Ishikawa (cell line): ENCODE data around the gene NPTX2.
A peak's percentile ranks its signal among the peaks of the same experiment; 100 is the strongest.

Source experiments
- CEBPB ChIP-seq: IDR thresholded peaks from 2 replicates; pipeline ENCODE4 v1.6.1; 2012
- CREB1 ChIP-seq: IDR thresholded peaks from 2 replicates; pipeline ENCODE4 v1.6.1; 2012; ENCODE audit warnings: low read depth
- EGR1 ChIP-seq: IDR thresholded peaks from 2 replicates; pipeline ENCODE4 v1.6.1; 2012
- EP300 ChIP-seq: IDR thresholded peaks from 2 replicates; pipeline ENCODE4 v1.6.1; 2012; ENCODE audit warnings: borderline replicate concordance
- FOXM1 ChIP-seq: IDR thresholded peaks from 2 replicates; pipeline ENCODE4 v1.6.1; 2012; ENCODE audit warnings: low read depth, borderline replicate concordance
- NFIC ChIP-seq: IDR thresholded peaks from 2 replicates; pipeline ENCODE4 v1.6.1; 2012
- RAD21 ChIP-seq: IDR thresholded peaks from 2 replicates; pipeline ENCODE4 v1.6.1; 2012; ENCODE audit warnings: low read depth
- TAF1 ChIP-seq: IDR thresholded peaks from 2 replicates; pipeline ENCODE4 v1.6.1; 2012; ENCODE audit warnings: low read depth, mild to moderate bottlenecking
- TCF12 ChIP-seq: IDR thresholded peaks from 2 replicates; pipeline ENCODE4 v1.6.1; 2012; ENCODE audit warnings: low read depth
- TEAD4 ChIP-seq: IDR thresholded peaks from 2 replicates; pipeline ENCODE4 v1.6.1; 2012
- YY1 ChIP-seq: IDR thresholded peaks from 2 replicates; pipeline ENCODE4 v1.6.1; 2012; ENCODE audit warnings: low read depth
- ZBTB7A ChIP-seq: IDR thresholded peaks from 2 replicates; pipeline ENCODE4 v1.6.1; 2012; ENCODE audit warnings: low read depth
- TF ChIP-seq, protein P1 (sequence below): IDR thresholded peaks from 2 replicates; pipeline ENCODE4 v1.6.1; 2012; ENCODE audit warnings: low read depth, mild to moderate bottlenecking
- TF ChIP-seq, protein P2 (sequence below): IDR thresholded peaks from 2 replicates; pipeline ENCODE4 v1.6.1; 2012
- TF ChIP-seq, protein P3 (sequence below): IDR thresholded peaks from 2 replicates; pipeline ENCODE4 v1.6.1; 2012

Gene NPTX2

DNA sequence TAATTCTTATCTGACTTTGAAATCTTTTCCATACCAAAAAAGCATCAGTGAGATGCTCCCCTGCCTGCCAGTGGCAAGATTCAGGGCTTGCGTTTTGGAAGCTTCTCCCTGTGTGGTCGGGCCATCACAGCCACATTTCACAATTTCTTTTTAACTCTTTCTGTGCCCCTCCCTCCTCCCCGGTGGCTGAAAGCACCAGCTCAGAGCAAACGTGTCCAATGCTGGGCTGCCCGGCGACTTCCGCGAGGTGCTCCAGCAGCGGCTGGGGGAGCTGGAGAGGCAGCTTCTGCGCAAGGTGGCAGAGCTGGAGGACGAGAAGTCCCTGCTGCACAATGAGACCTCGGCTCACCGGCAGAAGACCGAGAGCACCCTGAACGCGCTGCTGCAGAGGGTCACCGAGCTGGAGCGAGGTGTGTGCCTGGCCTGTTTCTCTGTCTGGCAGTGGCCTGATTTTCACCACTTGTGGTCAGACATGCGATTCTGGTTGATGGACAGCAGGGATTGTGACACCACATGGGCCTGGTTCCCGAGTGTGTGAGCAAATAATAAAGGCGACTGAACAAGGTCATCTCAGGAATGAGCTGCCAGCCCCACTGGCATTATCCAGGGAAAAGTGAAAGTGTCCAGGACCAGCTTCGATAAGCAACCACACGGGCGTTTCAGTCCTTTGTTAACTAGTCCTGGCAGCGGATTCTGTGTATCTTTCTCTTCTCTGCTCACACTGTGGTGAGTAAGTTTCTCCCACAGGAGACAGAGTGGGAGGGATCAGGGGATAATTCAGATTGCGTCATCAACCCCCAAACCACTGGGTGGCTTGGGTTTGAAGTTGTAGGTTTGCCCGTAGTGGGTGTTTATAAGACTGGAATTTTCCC lies 2.6 kb downstream of the NPTX2 start:
- TF ChIP-seq NFIC: no peak
- no peak for TF ChIP-seq ZBTB7A

DNA sequence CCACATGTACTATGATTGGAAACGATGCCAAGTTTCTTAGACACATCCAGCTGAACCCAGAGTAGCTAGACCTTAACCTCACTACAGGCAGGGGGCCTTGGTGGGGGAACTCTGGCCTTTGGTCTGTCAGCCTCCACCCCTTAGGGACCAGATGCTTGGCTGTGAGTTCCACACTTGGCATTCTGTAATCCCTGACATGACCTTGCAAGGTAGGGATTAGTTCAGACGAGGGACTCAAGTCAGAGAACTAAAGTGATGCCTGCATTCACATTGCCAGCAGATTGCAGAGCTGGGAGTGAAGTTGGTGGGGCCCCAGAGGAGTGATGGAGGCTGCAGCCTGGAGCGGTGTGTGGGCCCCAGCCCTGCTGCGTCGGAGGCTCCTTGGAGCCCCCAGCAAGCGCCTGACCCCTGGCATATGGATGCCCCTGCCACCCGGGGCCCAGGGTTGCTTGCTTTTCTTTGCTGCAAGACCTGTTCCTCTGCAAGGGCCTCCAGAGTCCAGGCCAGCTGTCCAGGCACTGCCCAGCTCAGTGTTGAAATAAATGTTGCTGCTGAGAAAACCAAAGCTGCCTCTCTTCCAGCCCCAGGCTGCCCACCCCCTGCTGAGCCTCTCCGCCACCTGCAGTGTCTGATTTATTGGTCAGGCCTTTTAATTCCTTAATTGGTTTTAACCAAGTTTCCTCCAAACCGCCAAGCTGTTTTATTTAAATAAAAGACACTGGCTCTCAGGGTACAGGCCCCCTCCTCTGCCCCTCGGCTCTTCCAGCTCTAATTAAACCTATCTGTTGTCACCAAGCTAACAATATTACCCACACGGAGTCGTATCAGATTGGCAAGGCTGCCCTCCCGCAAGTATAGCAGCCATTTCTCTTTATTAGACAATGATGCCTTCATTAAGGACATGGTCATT lies 4.7 kb downstream of the NPTX2 start:
- TF ChIP-seq, protein P1, sequence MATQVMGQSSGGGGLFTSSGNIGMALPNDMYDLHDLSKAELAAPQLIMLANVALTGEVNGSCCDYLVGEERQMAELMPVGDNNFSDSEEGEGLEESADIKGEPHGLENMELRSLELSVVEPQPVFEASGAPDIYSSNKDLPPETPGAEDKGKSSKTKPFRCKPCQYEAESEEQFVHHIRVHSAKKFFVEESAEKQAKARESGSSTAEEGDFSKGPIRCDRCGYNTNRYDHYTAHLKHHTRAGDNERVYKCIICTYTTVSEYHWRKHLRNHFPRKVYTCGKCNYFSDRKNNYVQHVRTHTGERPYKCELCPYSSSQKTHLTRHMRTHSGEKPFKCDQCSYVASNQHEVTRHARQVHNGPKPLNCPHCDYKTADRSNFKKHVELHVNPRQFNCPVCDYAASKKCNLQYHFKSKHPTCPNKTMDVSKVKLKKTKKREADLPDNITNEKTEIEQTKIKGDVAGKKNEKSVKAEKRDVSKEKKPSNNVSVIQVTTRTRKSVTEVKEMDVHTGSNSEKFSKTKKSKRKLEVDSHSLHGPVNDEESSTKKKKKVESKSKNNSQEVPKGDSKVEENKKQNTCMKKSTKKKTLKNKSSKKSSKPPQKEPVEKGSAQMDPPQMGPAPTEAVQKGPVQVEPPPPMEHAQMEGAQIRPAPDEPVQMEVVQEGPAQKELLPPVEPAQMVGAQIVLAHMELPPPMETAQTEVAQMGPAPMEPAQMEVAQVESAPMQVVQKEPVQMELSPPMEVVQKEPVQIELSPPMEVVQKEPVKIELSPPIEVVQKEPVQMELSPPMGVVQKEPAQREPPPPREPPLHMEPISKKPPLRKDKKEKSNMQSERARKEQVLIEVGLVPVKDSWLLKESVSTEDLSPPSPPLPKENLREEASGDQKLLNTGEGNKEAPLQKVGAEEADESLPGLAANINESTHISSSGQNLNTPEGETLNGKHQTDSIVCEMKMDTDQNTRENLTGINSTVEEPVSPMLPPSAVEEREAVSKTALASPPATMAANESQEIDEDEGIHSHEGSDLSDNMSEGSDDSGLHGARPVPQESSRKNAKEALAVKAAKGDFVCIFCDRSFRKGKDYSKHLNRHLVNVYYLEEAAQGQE: no peak
- TF ChIP-seq RAD21 (no peak), CREB1 (no peak)

DNA sequence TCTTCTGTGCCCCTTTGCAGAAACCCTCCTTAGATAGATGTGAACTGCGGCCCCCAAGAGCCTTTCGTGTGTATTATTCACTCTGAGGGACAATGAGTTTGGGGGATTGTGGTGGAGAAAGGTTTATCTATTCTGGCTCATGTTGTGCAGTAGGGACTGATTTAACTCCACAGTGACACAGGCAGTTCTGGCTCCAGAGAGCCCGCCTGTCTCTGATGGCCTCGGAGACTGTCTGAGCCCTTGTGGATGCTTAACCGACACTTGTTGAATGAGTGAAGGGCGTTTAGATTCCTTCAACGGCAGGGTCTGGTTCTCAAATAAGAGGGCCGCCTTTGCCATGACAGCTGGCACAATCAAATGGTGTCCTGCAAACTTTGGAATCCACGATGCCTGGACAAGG lies 5.8 kb downstream of the NPTX2 start:
- TF ChIP-seq YY1 (no peak), TAF1 (no peak), NFIC (no peak)

DNA sequence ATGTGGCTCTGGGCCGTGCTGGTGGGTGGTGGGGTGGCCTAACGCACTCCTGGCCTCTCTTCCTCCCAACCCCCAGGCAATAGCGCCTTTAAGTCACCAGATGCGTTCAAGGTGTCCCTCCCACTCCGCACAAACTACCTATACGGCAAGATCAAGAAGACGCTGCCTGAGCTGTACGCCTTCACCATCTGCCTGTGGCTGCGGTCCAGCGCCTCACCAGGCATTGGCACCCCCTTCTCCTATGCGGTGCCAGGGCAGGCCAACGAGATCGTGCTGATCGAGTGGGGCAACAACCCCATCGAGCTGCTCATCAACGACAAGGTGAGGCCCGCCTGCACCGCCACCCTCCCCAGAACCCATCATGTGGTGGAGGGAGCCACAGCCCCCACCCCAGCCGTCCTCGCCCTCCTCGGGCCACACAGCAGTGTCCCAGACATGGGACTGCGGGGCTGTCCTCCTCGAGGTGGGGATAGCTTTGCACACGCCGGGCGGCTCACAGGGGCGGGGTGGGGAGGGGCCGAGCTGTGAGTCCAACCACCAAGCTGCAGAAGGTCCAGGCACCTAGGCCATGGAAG lies 7.8 kb downstream of the NPTX2 start:
- TF ChIP-seq, protein P1: peak; percentile 55
- TF ChIP-seq, protein P2, sequence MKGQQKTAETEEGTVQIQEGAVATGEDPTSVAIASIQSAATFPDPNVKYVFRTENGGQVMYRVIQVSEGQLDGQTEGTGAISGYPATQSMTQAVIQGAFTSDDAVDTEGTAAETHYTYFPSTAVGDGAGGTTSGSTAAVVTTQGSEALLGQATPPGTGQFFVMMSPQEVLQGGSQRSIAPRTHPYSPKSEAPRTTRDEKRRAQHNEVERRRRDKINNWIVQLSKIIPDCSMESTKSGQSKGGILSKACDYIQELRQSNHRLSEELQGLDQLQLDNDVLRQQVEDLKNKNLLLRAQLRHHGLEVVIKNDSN: no peak

DNA sequence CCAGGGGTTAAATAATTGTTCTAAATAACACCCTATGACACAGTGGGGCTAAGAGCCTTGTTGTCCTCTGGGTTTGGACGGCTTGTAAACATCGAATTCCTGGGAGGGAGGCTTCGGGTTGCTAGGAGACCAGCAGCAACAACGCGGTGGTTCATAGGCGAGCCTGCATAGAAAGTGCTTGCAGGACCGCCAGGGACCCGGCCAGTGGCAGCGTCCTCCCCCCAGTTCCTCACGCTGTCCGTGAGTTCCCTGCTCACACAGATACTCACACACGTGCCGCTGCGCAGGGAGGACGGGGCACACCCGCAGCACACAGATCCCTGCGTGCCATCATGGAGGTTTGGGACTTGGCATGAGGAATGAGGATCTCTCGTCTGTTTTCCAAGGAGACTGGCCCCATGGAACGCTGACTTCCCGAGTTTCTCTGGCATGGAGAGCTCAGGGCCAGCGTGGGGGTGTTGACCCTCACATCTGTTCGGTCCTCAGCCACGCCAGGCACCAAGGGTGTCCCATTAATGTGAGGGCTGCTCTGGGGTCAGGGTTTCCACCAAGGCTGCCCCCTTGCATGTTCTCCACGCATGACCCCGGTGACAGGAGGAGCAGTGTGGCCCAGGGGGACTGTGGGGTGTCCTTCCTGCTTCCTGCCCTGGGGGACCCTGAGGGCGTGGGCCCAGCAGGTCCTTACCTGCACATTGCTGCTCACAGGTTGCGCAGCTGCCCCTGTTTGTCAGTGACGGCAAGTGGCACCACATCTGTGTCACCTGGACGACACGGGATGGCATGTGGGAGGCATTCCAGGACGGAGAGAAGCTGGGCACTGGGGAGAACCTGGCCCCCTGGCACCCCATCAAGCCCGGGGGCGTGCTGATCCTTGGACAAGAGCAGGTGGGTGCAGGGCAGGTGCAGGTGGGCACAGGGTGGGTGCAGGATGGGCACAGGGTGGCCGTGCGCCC lies 9.7 kb downstream of the NPTX2 start:
- no peak for TF ChIP-seq NFIC

DNA sequence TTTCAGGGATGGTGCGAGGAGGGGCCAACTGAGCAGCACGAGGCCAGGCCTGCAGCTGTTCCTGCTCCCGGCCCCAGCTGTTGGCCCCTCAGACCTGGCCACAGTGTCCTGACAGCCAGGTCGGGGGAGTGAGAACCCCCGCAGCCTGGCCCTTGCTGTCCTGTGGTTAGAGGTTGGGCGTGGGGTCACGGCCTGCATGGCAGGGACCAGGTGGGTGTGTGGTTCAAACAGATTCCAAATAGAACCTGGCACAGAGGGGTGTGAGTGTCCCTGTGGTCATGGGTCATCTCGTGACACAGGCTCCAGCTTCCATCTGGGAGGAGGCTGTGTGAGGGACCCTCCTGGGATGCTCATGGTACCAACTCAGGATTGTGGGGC lies 10.3 kb downstream of the NPTX2 start:
- TF ChIP-seq EP300 (no peak), CREB1 (no peak), CEBPB (no peak), RAD21 (no peak), TCF12 (no peak), NFIC (no peak), TEAD4 (no peak), FOXM1 (no peak), TAF1 (no peak), YY1 (no peak), ZBTB7A (no peak), EGR1 (no peak)
- TF ChIP-seq, protein P3, sequence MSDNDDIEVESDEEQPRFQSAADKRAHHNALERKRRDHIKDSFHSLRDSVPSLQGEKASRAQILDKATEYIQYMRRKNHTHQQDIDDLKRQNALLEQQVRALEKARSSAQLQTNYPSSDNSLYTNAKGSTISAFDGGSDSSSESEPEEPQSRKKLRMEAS: no peak
- TF ChIP-seq, protein P1: no peak
- TF ChIP-seq, protein P2: no peak
